Liver (tissue), 9 donors: ENCODE data around the gene RCSD1. TPM values are rescaled to one million over a fixed set of nuclear protein-coding genes. Genes with fewer than 3 reads are reported as not detected.

Experiments
- DNase-seq: peaks from one replicate; pipeline ENCODE4 v3.0.0-alpha.2; 2017; ENCODE audit warnings: low spot score
- H3K27ac ChIP-seq, 2 donors: one replicate each; pipeline ENCODE4 v1.7.0; 2013; ENCODE audit warnings: inconsistent platforms in 2 of 2, low read length in 2 of 2, control low read depth in 1 of 2, low read depth in 1 of 2, mild to moderate bottlenecking in 1 of 2
- H3K27me3 ChIP-seq, 4 donors: one replicate each; pipeline versions ENCODE4 v1.6.1 to v1.7.0; 2013; ENCODE audit warnings: low read length in 3 of 4, inconsistent platforms in 1 of 4, mild to moderate bottlenecking in 1 of 4, moderate library complexity in 1 of 4; ENCODE audit not compliant: control insufficient read depth in 4 of 4, insufficient read depth in 4 of 4
- H3K36me3 ChIP-seq, 4 donors: one replicate each; pipeline versions ENCODE4 v1.6.1 to v1.7.0; 2013; ENCODE audit warnings: low read length in 3 of 4, mild to moderate bottlenecking in 3 of 4, low read depth in 1 of 4, moderate library complexity in 1 of 4; ENCODE audit not compliant: control insufficient read depth in 4 of 4, insufficient read depth in 3 of 4
- H3K4me1 ChIP-seq, 4 donors: one replicate each; pipeline versions ENCODE4 v1.6.1 to v1.7.0; 2013; ENCODE audit warnings: low read length in 3 of 4, mild to moderate bottlenecking in 3 of 4, moderate library complexity in 1 of 4; ENCODE audit not compliant: control insufficient read depth in 4 of 4, insufficient read depth in 4 of 4
- H3K4me3 ChIP-seq, 3 donors: one replicate each; pipeline versions ENCODE4 v1.6.1 to v1.7.0; 2013; ENCODE audit warnings: low read length in 3 of 3, control low read depth in 1 of 3, low read depth in 1 of 3, mild to moderate bottlenecking in 1 of 3
- H3K9ac ChIP-seq, 2 donors: one replicate each; pipeline ENCODE4 v1.7.0; 2013; ENCODE audit warnings: low read length in 2 of 2, mild to moderate bottlenecking in 2 of 2, moderate library complexity in 2 of 2, control low read depth in 1 of 2, low read depth in 1 of 2
- H3K9me3 ChIP-seq, 4 donors: one replicate each; pipeline versions ENCODE4 v1.6.1 to v1.7.0; 2013; ENCODE audit warnings: low read length in 3 of 4; ENCODE audit not compliant: control insufficient read depth in 4 of 4
- CTCF ChIP-seq: fragments of 150-350 bp; IDR thresholded peaks from 2 replicates; pipeline ENCODE4 v1.5.1; 2017; ENCODE audit warnings: improper control_type of control experiment, low read depth, low read length; ENCODE audit not compliant: missing input control
- EGR1 ChIP-seq, 2 donors: IDR thresholded peaks; 2 replicates each; pipeline ENCODE4 v1.6.1; 2016 to 2018; ENCODE audit warnings: antibody characterized with exemption in 2 of 2, low read depth in 2 of 2
- FOXA1 ChIP-seq: IDR thresholded peaks from 2 replicates; pipeline ENCODE4 v1.6.1; 2016; ENCODE audit warnings: antibody characterized with exemption
- FOXA2 ChIP-seq: IDR thresholded peaks from 2 replicates; pipeline ENCODE4 v1.6.1; 2016; ENCODE audit warnings: antibody characterized with exemption
- HNF4A ChIP-seq, 2 donors: conservative IDR thresholded peaks; 2 replicates each; pipeline ENCODE4 v1.6.1; 2016; ENCODE audit warnings: antibody characterized with exemption in 2 of 2, mild to moderate bottlenecking in 2 of 2
- HNF4G ChIP-seq: IDR thresholded peaks from 2 replicates; pipeline ENCODE4 v1.6.1; 2016; ENCODE audit warnings: antibody characterized with exemption
- JUND ChIP-seq, 2 donors: IDR thresholded peaks; 2 replicates each; pipeline ENCODE4 v1.6.1; 2016; ENCODE audit warnings: antibody characterized with exemption in 2 of 2
- MAX ChIP-seq: IDR thresholded peaks from 2 replicates; pipeline ENCODE4 v1.6.1; 2016; ENCODE audit warnings: antibody characterized with exemption
- NR2F2 ChIP-seq: IDR thresholded peaks from 2 replicates; pipeline ENCODE4 v1.6.1; 2016; ENCODE audit warnings: antibody characterized with exemption
- REST ChIP-seq: IDR thresholded peaks from 2 replicates; pipeline ENCODE4 v1.6.1; 2016; ENCODE audit warnings: antibody characterized with exemption, mild to moderate bottlenecking
- RXRA ChIP-seq, 2 donors: IDR thresholded peaks; 2 replicates each; pipeline ENCODE4 v1.6.1; 2017 to 2018; ENCODE audit warnings: antibody characterized with exemption in 2 of 2, mild to moderate bottlenecking in 1 of 2
- SP1 ChIP-seq: IDR thresholded peaks from 2 replicates; pipeline ENCODE4 v1.6.1; 2018; ENCODE audit warnings: antibody characterized with exemption, mild to moderate bottlenecking
- TAF1 ChIP-seq: conservative IDR thresholded peaks from 2 replicates; pipeline ENCODE4 v1.6.1; 2016; ENCODE audit warnings: antibody characterized with exemption, mild to moderate bottlenecking
- YY1 ChIP-seq: IDR thresholded peaks from 2 replicates; pipeline ENCODE4 v1.6.1; 2016; ENCODE audit warnings: antibody characterized with exemption, mild to moderate bottlenecking
- ZBTB33 ChIP-seq: IDR thresholded peaks from 2 replicates; pipeline ENCODE4 v1.6.1; 2016; ENCODE audit warnings: antibody characterized with exemption
- WGBS: extraction: QIAGEN DNeasy Blood & Tissue Kit; methylation state at CpG from one replicate; pipeline ENCODE4 v1.1.7; 2013; 5-methylcytosine and 5-hydroxymethylcytosine counted together
- polyA plus RNA-seq, 2 donors: library from polyadenylated mRNA; stranded (reverse) in 1 of 2; unstranded in 1 of 2; fragments of 200-250 nt in 1 of 2; fragments of >200 nt in 1 of 2; fragmentation: Nextera tagmentation in 1 of 2; extraction: Ambion mirVana in 1 of 2; gene quantifications; one replicate each; pipeline versions ENCODE4 v1.2.1 to v1.2.3, GENCODE V29; 2013 to 2015
- total RNA-seq, 2 donors: library from RNA; depleted of rRNA; stranded (reverse); fragments of >200 nt; gene quantifications; one replicate each; pipeline ENCODE4 v1.2.3, GENCODE V29; 2014
- donor health status: healthy.
- donor health status: healthy.
- donor health status: healthy.
- donor health status: healthy.
- donor health status: healthy.

The RCSD1 gene
- total and polyA plus RNA-seq, 4 donors: 3.1 to 15.0 (median 6.0) TPM

GRCh38 chr1:167659881-167660280 is 29.8 kb downstream of the RCSD1 start:
- Histone ChIP-seq H3K4me3 (no peak overlapping the region), H3K27ac (no peak overlapping the region), H3K9ac (no peak overlapping the region), H3K9me3 (no peaks in the 10 kb centered on the region), H3K4me1 (peaks cover 0 to 5% (median under 1%) of the 10 kb centered on the region in 4 donors), H3K36me3 (no peaks in the 10 kb centered on the region), H3K27me3 (no peaks in the 10 kb centered on the region)
- WGBS: 80% methylated on average over 6 of the region's 6 CpGs
- DNase-seq: no peak
- TF ChIP-seq RXRA (IDR thresholded peaks at IDR 0.05): peak in 1 of 2 donors; percentile 17
- TF ChIP-seq FOXA2: no peak

- no peak overlapping the region for H3K4me3 ChIP-seq
- 78% methylated on average over 3 of the region's 3 CpGs for WGBS
- H3K36me3 ChIP-seq: no peaks in the 10 kb centered on the region
- TF ChIP-seq NR2F2 (peak; percentile 29), ZBTB33 (no peak)
- H3K9ac ChIP-seq: no peak overlapping the region
- H3K27ac ChIP-seq: no peak overlapping the region
- no peaks in the 10 kb centered on the region for H3K9me3 ChIP-seq
- no peak for DNase-seq
- H3K27me3 ChIP-seq: no peaks in the 10 kb centered on the region
- peaks cover 0 to 5% (median under 1%) of the 10 kb centered on the region in 4 donors for H3K4me1 ChIP-seq
Observed at GRCh38 chr1:167661527-167662426, 31.7 kb downstream of the RCSD1 start.

GRCh38 chr1:167663002-167663772 is 33.2 kb downstream of the RCSD1 start:
- Histone ChIP-seq H3K27ac (no peak overlapping the region), H3K4me1 (peaks cover 0 to 5% (median under 1%) of the 10 kb centered on the region in 4 donors), H3K36me3 (no peaks in the 10 kb centered on the region), H3K4me3 (no peak overlapping the region), H3K9ac (no peak overlapping the region), H3K27me3 (no peaks in the 10 kb centered on the region), H3K9me3 (no peaks in the 10 kb centered on the region)
- WGBS: 73% methylated on average over 8 of the region's 8 CpGs
- DNase-seq: no peak
- TF ChIP-seq SP1 (peak; percentile 11), REST (no peak), CTCF (no peak), MAX (no peak), EGR1 (IDR thresholded peaks at IDR 0.05; ENCODE audit: low read depth in 2 of 2) (no peak), FOXA2 (no peak), ZBTB33 (no peak), HNF4G (no peak), NR2F2 (peak; percentile 95), JUND (IDR thresholded peaks at IDR 0.05) (peak; percentile 31 to 69), YY1 (no peak), FOXA1 (no peak), RXRA (IDR thresholded peaks at IDR 0.05) (peak; percentile 83 to 93), TAF1 (no peak), HNF4A (conservative IDR thresholded peaks at IDR 0.05) (no peak)
